K562 (cell line): ENCODE results near the gene GNB2. TPM values are rescaled to one million over a fixed set of nuclear protein-coding genes. Genes with fewer than 3 reads are reported as not detected.
A peak's percentile ranks its signal among the peaks of the same experiment; 100 is the strongest.

ENCODE experiments used
- ATAC-seq: fragments of 200-7000 bp; cut with Tn5 transposase; 3 replicates; pipeline ENCODE4 v1.9.1; 2020; ENCODE audit warnings: moderate library complexity
- BruUV-seq: library from RNA; stranded (reverse); fragments of 400-500 nt; replicated peaks from 2 replicates; lab custom pipeline; 2021; lab: Mats Ljungman, UMichigan
- CTCF ChIA-PET: fragments of 300-600 bp; formaldehyde crosslinking; extraction: SDS; loops from one replicate; lab custom pipeline; 2021; ENCODE audit warnings: low intra/inter-chr PET ratio; lab: Yijun Ruan, JAX
- POLR2A ChIA-PET: fragments of 300-600, 350-650 bp; sonication (Branson Sonifier 250); formaldehyde crosslinking; extraction: SDS; loops from one replicate; lab custom pipeline; 2021; ENCODE audit warnings: antibody characterized with exemption, inconsistent platforms; lab: Yijun Ruan, JAX
- DNase-seq, 4 experiments: peaks; one replicate each; pipeline versions ENCODE4 v3.0.0 to v3.0.0-alpha.2; 2011 to 2018; ENCODE audit warnings: low spot score in 3 of 4, mixed read lengths in 3 of 4; ENCODE audit errors: extremely low read depth in 1 of 4
- FAIRE-seq: peaks from 2 replicates; lab custom pipeline; 2011; peaks lifted over from hg19 to GRCh38; lab: Jason Lieb, UNC
- H2AFZ ChIP-seq: 2 replicates; pipeline ENCODE4 v1.6.0; 2011; ENCODE audit warnings: low read depth, low read length, control low read depth, inconsistent platforms
- H3K27ac ChIP-seq: fragments of 200-600 bp; 3 replicates; pipeline ENCODE4 v1.8.0; 2011; ENCODE audit warnings: low read depth, mild to moderate bottlenecking, control low read depth, inconsistent platforms, low read length, moderate library complexity, mixed read lengths; ENCODE audit errors: extremely low read depth
- H3K27me3 ChIP-seq, 2 experiments: fragments of 300-600 bp in 1 of 2; 2 replicates in 1 of 2; 3 replicates in 1 of 2; pipeline versions ENCODE4 v1.6.0 to v1.8.0; 2011; ENCODE audit warnings: inconsistent platforms in 2 of 2, low read length in 2 of 2, mild to moderate bottlenecking in 1 of 2, mixed read lengths in 1 of 2, moderate library complexity in 1 of 2; ENCODE audit not compliant: control insufficient read depth in 2 of 2, insufficient read depth in 2 of 2
- H3K36me3 ChIP-seq: fragments of 300-600 bp; 3 replicates; pipeline ENCODE4 v1.8.0; 2011; ENCODE audit warnings: mild to moderate bottlenecking, low read length, inconsistent platforms; ENCODE audit not compliant: control insufficient read depth, insufficient read depth
- H3K4me1 ChIP-seq, 2 experiments: fragments of 200-600 bp in 1 of 2; replicated peaks in 1 of 2; 2 replicates in 1 of 2; 3 replicates in 1 of 2; pipeline versions ENCODE4 v1.5.1 to v1.8.0; 2011; ENCODE audit warnings: inconsistent platforms in 2 of 2, low read length in 2 of 2, mild to moderate bottlenecking in 1 of 2, mixed read lengths in 1 of 2, moderate library complexity in 1 of 2; ENCODE audit not compliant: control insufficient read depth in 2 of 2, insufficient read depth in 2 of 2
- H3K4me2 ChIP-seq: 2 replicates; pipeline ENCODE4 v1.6.1; 2011; ENCODE audit warnings: low read length, control low read depth, inconsistent platforms, mixed read lengths; ENCODE audit not compliant: insufficient read depth
- H3K4me3 ChIP-seq: fragments of 200-600 bp; sonication (generic), shearing (Covaris generic); 2 replicates; pipeline ENCODE4 v1.5.1; 2016; ENCODE audit warnings: control low read depth, inconsistent platforms
- H3K79me2 ChIP-seq: fragments of 200-600 bp; 3 replicates; pipeline ENCODE4 v1.8.0; 2011; ENCODE audit warnings: low read length, inconsistent platforms; ENCODE audit not compliant: control insufficient read depth, insufficient read depth
- H3K9ac ChIP-seq, 2 experiments: 2 replicates each; pipeline versions ENCODE4 v1.6.0 to v1.6.1; 2011; ENCODE audit warnings: low read depth in 2 of 2, low read length in 2 of 2, control low read depth in 1 of 2, inconsistent platforms in 1 of 2, mild to moderate bottlenecking in 1 of 2, mixed read lengths in 1 of 2; ENCODE audit not compliant: insufficient read depth in 1 of 2
- H3K9me1 ChIP-seq: one replicate; pipeline ENCODE4 v1.6.0; 2011; ENCODE audit warnings: inconsistent platforms, mild to moderate bottlenecking, low read length, moderate library complexity; ENCODE audit not compliant: control insufficient read depth, insufficient read depth
- H3K9me3 ChIP-seq: replicated peaks from 2 replicates; pipeline ENCODE4 v1.5.1; 2011; ENCODE audit warnings: low read depth, low read length, inconsistent platforms; ENCODE audit not compliant: control insufficient read depth, insufficient read depth
- H4K20me1 ChIP-seq: replicated peaks from 2 replicates; pipeline ENCODE4 v1.6.1; 2011; ENCODE audit warnings: low read length, inconsistent platforms, mixed read lengths; ENCODE audit not compliant: control insufficient read depth, insufficient read depth
- BRD4 ChIP-seq: fragments of 200-600 bp; sonication (generic); IDR thresholded peaks from 2 replicates; pipeline ENCODE4 v1.6.1; 2017; ENCODE audit warnings: inconsistent platforms
- CREBBP ChIP-seq: IDR thresholded peaks from one replicate; pipeline ENCODE4 v1.6.1; 2012; ENCODE audit warnings: low read depth, mild to moderate bottlenecking, control low read depth, inconsistent platforms, low read length
- ETV1 ChIP-seq: fragments of 450-650 bp; conservative IDR thresholded peaks from 2 replicates; pipeline ENCODE4 v1.6.1; 2016; ENCODE audit warnings: missing genetic modification characterization, control low read depth, low read depth, missing compliant biosample characterization
- FOSL1 ChIP-seq: fragments of 200-800 bp; sonication (Bioruptor generic); conservative IDR thresholded peaks from 2 replicates; pipeline ENCODE4 v1.6.1; 2016; ENCODE audit warnings: missing genetic modification characterization, missing compliant biosample characterization
- GTF2E2 ChIP-seq: fragments of 200-800 bp; sonication (Bioruptor generic); IDR thresholded peaks from 2 replicates; pipeline ENCODE4 v1.6.1; 2016; ENCODE audit warnings: missing genetic modification characterization, missing compliant biosample characterization
- HMGN3 ChIP-seq: IDR thresholded peaks from 2 replicates; pipeline ENCODE4 v1.6.1; 2011; ENCODE audit warnings: borderline replicate concordance, low read depth, mild to moderate bottlenecking, mixed read lengths, low read length; ENCODE audit not compliant: insufficient read length; ENCODE audit errors: extremely low read depth
- L3MBTL2 ChIP-seq: fragments of 450-650 bp; IDR thresholded peaks from 2 replicates; pipeline ENCODE4 v1.6.1; 2016; ENCODE audit warnings: mild to moderate bottlenecking, moderate library complexity
- NKRF ChIP-seq: fragments of 450-650 bp; IDR thresholded peaks from 2 replicates; pipeline ENCODE4 v1.6.1; 2016; ENCODE audit warnings: borderline replicate concordance
- NR2C1 ChIP-seq, 2 experiments: fragments of 450-650 bp; IDR thresholded peaks; 2 replicates each; pipeline ENCODE4 v1.6.1; 2017; ENCODE audit warnings: mild to moderate bottlenecking in 2 of 2, antibody characterized with exemption in 1 of 2, inconsistent platforms in 1 of 2, missing compliant biosample characterization in 1 of 2, missing genetic modification characterization in 1 of 2
- RFX5 ChIP-seq: IDR thresholded peaks from 2 replicates; pipeline ENCODE4 v1.6.1; 2011; ENCODE audit warnings: low read depth, mild to moderate bottlenecking, improper control_type of control experiment, low read length
- SIX5 ChIP-seq, 2 experiments: IDR thresholded peaks; 2 replicates each; pipeline ENCODE4 v1.6.1; 2011; ENCODE audit warnings: low read length in 2 of 2, borderline replicate concordance in 1 of 2, low read depth in 1 of 2, mild to moderate bottlenecking in 1 of 2, moderate library complexity in 1 of 2; ENCODE audit not compliant: insufficient read depth in 1 of 2
- SP2 ChIP-seq: IDR thresholded peaks from 2 replicates; pipeline ENCODE4 v1.6.1; 2011; ENCODE audit warnings: mild to moderate bottlenecking, low read depth, low read length, moderate library complexity; ENCODE audit not compliant: poor library complexity, severe bottlenecking; ENCODE audit errors: extremely low read depth
- ZNF165 ChIP-seq: fragments of 250-450 bp; sonication (Bioruptor Pico); IDR thresholded peaks from 2 replicates; pipeline ENCODE4 v1.4.0; 2020; ENCODE audit warnings: borderline replicate concordance
- ZNF384 ChIP-seq: IDR thresholded peaks from 2 replicates; pipeline ENCODE4 v1.6.1; 2012; ENCODE audit warnings: low read depth, low read length, improper control_type of control experiment
- ZNF561 ChIP-seq: fragments of 450-650 bp; formaldehyde crosslinking; conservative IDR thresholded peaks from 2 replicates; pipeline ENCODE4 v1.4.0; 2020; ENCODE audit warnings: mild to moderate bottlenecking, moderate library complexity
- ZNF707 ChIP-seq: fragments of 250-450 bp; sonication (Bioruptor Pico); conservative IDR thresholded peaks from 2 replicates; pipeline ENCODE4 v1.8.0; 2022; ENCODE audit warnings: inconsistent platforms, mild to moderate bottlenecking, moderate library complexity
- WGBS: fragments of 100-300 bp; shearing (Covaris generic); methylation state at CpG from one replicate; pipeline ENCODE4 v1.1.6; 2016; ENCODE audit warnings: low coverage, mixed read lengths; ENCODE audit not compliant: insufficient coverage; ENCODE audit errors: missing lambda C conversion rate; 5-methylcytosine and 5-hydroxymethylcytosine counted together
- in situ Hi-C: fragments of 300-500 bp; cut with MboI; formaldehyde crosslinking; loops from 4 replicates; pipeline ENCODE4 v1.15.0; 2018; ENCODE audit warnings: inconsistent platforms, mixed read lengths
- intact Hi-C: fragments of 100-400 bp; cut with micrococcal nuclease; formaldehyde crosslinking; loops from 2 replicates; pipeline ENCODE4 v1.14.2; 2022
- polyA plus RNA-seq, 8 experiments: library from polyadenylated mRNA; depleted of rRNA in 4 of 8; stranded (reverse) in 5 of 8; unstranded in 3 of 8; fragments of >200 nt; fragmentation: Nextera tagmentation in 2 of 8; fragmentation: Illumina TruSeq in 1 of 8; extraction: Ambion mirVana in 2 of 8; extraction: Trizol in 1 of 8; gene quantifications; 2 replicates each; pipeline versions ENCODE4 v1.2.1 to v1.2.3, GENCODE V29; 2011 to 2014; ENCODE audit warnings: inconsistent platforms in 1 of 8, missing spikeins in 1 of 8
- total RNA-seq, 7 experiments: library from RNA; depleted of rRNA in 6 of 7; stranded (reverse); fragments of >200 nt in 6 of 7; fragmentation: Illumina TruSeq in 2 of 7; extraction: Trizol in 2 of 7; gene quantifications; 2 replicates each; pipeline versions ENCODE4 v1.2.1 to v1.2.3, GENCODE V29; 2011 to 2021; ENCODE audit warnings: low replicate concordance in 1 of 7
- TF ChIP-seq, protein P1 (sequence below): fragments of 250-450 bp; sonication (Bioruptor Pico); IDR thresholded peaks from 2 replicates; pipeline ENCODE4 v1.8.0; 2022; ENCODE audit warnings: inconsistent platforms

Gene GNB2
- total and polyA plus RNA-seq, 9 of the 15 experiments (the other 6 are each of a cell fraction or from before 2014, with no cell fraction given): 0.65 to 320 (median 104) TPM

- TF ChIP-seq NR2C1 (IDR thresholded peaks at IDR 0.05) (no peak), NR2C1 (tag; IDR thresholded peaks at IDR 0.05) (no peak), NKRF (0 out of 2 replicates have a peak, but pooled peaks have one; percentile 32), L3MBTL2 (peak; percentile 56), BRD4 (peak; percentile 31; the same call in 1 of the 2 replicates), ZNF561 (no peak), ZNF165 (CRISPR knock-in tag) (no peak), FOSL1 (peak; percentile 12; the same call in 1 of the 2 replicates)
- TF ChIP-seq, all 486 proteins: peak for 29
Observed at GRCh38 chr7:100641860-100642533, 31.5 kb upstream of the GNB2 start (continued).

DNA sequence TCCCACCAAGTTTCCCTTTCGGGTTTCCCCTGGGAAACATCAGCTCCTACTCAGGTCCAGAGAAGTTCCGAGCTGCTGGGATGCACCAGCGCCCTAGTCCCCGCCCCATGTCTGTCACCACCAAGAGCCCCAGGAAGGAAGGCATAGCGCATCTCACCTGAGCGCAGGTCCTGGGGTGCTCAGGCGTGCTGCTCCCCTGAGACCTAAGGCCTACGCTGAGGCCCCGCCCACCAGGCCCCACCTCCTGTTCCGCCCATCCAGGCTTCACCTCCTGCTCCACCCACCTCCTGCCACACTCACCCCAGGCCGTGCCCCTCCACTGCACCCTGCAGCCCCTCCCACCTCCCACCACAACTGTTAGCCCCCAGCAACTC lies 31.0 kb upstream of the GNB2 start:
- in situ Hi-C loops: no loop called here
- Histone ChIP-seq H3K4me2 (peak overlapping the region; percentile 95), H3K9me1 (no peaks in the 10 kb centered on the region), H3K36me3 (peaks cover 5% of the 10 kb centered on the region; the same call in 1 of the 3 replicates), H3K79me2 (peaks cover 46% of the 10 kb centered on the region), H3K4me1 (peaks cover 25 to 55% of the 10 kb centered on the region in 2 experiments), H3K4me3 (peak overlapping the region; percentile 55), H3K9me3 (no peaks in the 10 kb centered on the region), H3K27me3 (no peaks in the 10 kb centered on the region), H4K20me1 (no peaks in the 10 kb centered on the region), H2AFZ (peak overlapping the region; percentile 59; the same call in 1 of the 2 replicates), H3K9ac (peak overlapping the region; percentile 92 to 94), H3K27ac (peak overlapping the region; percentile 98)
- intact Hi-C loops: loop anchor here (1.0 to 5.0 kb wide), 2 partner anchors 14 to 50 kb away; partner anchors contain the start of genes ACTL6B and GIGYF1
- 0% methylated on average over 10 of the region's 11 CpGs for WGBS
- CTCF ChIA-PET: interaction anchor here (0.7 kb wide), 1 partner anchor 477 kb away, joined by 5 read pairs; no protein-coding TSS in a partner anchor
- ATAC-seq (peak; percentile 80), DNase-seq (peak; percentile 92 to 98 (median 96)), FAIRE-seq (peak; percentile 63)
- POLR2A ChIA-PET: interaction anchor here (1.1 to 1.7 kb wide), 3 partner anchors 11 to 41 kb away, joined by 4 to 6 read pairs (median 5); partner anchors contain the start of gene MOSPD3
- no TSS peak for BruUV-seq
- TF ChIP-seq GTF2E2 (tag) (no peak), ZNF384 (no peak), CREBBP (no peak), ETV1 (tag) (no peak), SIX5 (IDR thresholded peaks at IDR 0.05; ENCODE audit: borderline replicate concordance in 1 of 2, insufficient read depth in 1 of 2, low read depth in 1 of 2, low read length in 2 of 2) (no peak), HMGN3 (no peak), SP2 (no peak), ZNF707 (no peak), RFX5 (no peak)
- TF ChIP-seq, protein P1, sequence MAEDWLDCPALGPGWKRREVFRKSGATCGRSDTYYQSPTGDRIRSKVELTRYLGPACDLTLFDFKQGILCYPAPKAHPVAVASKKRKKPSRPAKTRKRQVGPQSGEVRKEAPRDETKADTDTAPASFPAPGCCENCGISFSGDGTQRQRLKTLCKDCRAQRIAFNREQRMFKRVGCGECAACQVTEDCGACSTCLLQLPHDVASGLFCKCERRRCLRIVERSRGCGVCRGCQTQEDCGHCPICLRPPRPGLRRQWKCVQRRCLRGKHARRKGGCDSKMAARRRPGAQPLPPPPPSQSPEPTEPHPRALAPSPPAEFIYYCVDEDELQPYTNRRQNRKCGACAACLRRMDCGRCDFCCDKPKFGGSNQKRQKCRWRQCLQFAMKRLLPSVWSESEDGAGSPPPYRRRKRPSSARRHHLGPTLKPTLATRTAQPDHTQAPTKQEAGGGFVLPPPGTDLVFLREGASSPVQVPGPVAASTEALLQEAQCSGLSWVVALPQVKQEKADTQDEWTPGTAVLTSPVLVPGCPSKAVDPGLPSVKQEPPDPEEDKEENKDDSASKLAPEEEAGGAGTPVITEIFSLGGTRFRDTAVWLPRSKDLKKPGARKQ (CRISPR knock-in tag): no peak
